NB4 (cell line): ENCODE measurements around the gene TSPAN18.
A peak's percentile ranks its signal among the peaks of the same experiment; 100 is the strongest.

Experiments
- DNase-seq: peaks from one replicate; pipeline ENCODE4 v3.0.0; 2010; ENCODE audit warnings: low read depth
- H3K4me3 ChIP-seq: one replicate; pipeline ENCODE4 v1.5.1; 2011; ENCODE audit warnings: mild to moderate bottlenecking, low read depth, low read length, moderate library complexity
- CTCF ChIP-seq: IDR thresholded peaks from one replicate; pipeline ENCODE4 v1.5.1; 2012; ENCODE audit warnings: low read depth, low read length
- MAX ChIP-seq: IDR thresholded peaks from 2 replicates; pipeline ENCODE4 v1.6.1; 2011; ENCODE audit warnings: low read depth, low read length
- MYC ChIP-seq: IDR thresholded peaks from 2 replicates; pipeline ENCODE4 v1.6.1; 2011; ENCODE audit warnings: low read depth, low read length
- POLR2A ChIP-seq: IDR thresholded peaks from 2 replicates; pipeline ENCODE4 v1.6.1; 2011; ENCODE audit warnings: mild to moderate bottlenecking; ENCODE audit not compliant: insufficient read length; ENCODE audit errors: extremely low read depth

TSPAN18 gene

GRCh38 chr11:44788536-44789261, 61.9 kb downstream of the TSPAN18 start:
- H3K4me3 ChIP-seq, result no peak overlapping the region
- TF ChIP-seq MYC, result no peak
- no peak for TF ChIP-seq CTCF
- TF ChIP-seq POLR2A, result no peak
- TF ChIP-seq MAX, result no peak
- no peak for DNase-seq

GRCh38 chr11:44789496-44789895, 62.7 kb downstream of the TSPAN18 start:
- TF ChIP-seq POLR2A (no peak), MAX (no peak), CTCF (no peak), MYC (no peak)
- no peak overlapping the region for H3K4me3 ChIP-seq
- DNase-seq, result no peak

- no peak overlapping the region for H3K4me3 ChIP-seq
- TF ChIP-seq MAX, result 0 out of 2 replicates have a peak, but pooled peaks have one; percentile 25
- no peak for TF ChIP-seq CTCF
- no peak for DNase-seq
Measured at GRCh38 chr11:44790211-44790610, 63.4 kb downstream of the TSPAN18 start.

GRCh38 chr11:44791316-44791925, 64.7 kb downstream of the TSPAN18 start:
- DNase-seq, result no peak
- TF ChIP-seq MYC, result no peak
- TF ChIP-seq CTCF, result no peak
- TF ChIP-seq MAX, result no peak

GRCh38 chr11:44792171-44792570, 65.4 kb downstream of the TSPAN18 start:
- DNase-seq, result no peak
- no peak for TF ChIP-seq CTCF
- no peak for TF ChIP-seq MYC
- no peak for TF ChIP-seq MAX
- TF ChIP-seq POLR2A, result no peak
- H3K4me3 ChIP-seq, result no peak overlapping the region

More at GRCh38 chr11:44791316-44791925, 64.7 kb downstream of the TSPAN18 start:
- H3K4me3 ChIP-seq, result no peak overlapping the region
